HUDEP-2 (cell line): ENCODE data around the gene CRYGB.
"Not testable (repeated sequence)": the region's sequence is repeated elsewhere in the genome, so short reads cannot be mapped to it uniquely, and the experiment has no call there.

Experiments
- DNase-seq, 76 experiments: peaks; one replicate each; lab custom pipeline; 2025; ENCODE audit not compliant: unreplicated experiment in 76 of 76; lab: John Stamatoyannopoulos, UW

CRYGB gene

DNA sequence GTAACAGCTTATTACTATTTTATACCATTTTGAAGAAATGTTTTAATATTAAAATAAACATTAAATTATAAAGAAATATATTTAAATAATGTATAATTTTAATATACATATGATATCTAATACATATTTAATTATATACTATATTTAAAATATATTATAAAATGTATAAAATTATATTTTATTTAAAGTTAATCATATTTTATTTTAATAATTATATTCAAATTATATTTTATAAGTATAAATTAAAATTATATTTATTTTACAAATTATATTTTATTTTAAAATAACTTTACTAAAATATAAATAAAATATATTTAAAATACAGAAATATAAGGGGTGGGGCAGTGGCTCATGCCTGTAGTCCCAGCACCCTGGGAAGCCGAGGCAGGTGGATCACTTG is 23.7 kb downstream of the CRYGB start:
- DNase-seq, result no peak

DNA sequence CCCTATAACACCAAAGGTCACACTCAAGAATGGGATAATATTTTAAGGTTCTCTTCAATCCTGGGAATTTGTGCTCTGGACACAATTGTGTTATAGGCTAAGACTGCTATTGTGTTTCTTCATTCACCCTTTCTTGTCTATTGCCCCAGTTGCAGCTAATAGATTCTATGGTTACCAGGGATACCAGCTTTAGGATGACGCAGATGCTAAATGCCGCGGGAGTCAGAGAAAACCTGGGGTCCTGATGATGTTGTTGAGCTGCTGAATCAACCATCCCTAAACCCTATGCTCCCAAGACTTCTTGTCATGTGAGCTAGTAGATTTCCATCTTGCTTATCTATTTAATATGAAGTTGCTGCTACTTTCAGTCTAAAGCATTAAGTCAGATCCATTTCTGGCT is 27.0 kb downstream of the CRYGB start:
- DNase-seq, result no peak

DNA sequence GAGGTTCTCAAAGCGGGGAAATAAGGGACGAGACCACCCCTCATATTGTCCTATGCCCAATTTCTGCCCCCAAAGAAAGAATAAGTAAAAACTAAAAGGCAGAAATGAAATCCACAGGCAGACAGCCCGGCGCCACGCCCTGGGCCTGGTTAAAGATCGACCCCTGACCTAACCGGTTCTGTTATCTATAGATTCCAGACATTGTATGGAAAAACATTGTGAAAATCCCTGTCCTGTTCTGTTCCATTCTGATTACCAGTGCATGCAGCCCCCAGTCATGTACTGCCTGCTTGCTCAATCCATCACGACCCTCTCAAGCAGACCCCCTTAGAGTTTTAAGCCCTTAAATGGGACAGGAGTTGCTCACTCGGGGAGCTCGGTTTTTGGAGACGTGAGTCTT is 28.6 kb downstream of the CRYGB start:
- DNase-seq, result not testable (repeated sequence)

DNA sequence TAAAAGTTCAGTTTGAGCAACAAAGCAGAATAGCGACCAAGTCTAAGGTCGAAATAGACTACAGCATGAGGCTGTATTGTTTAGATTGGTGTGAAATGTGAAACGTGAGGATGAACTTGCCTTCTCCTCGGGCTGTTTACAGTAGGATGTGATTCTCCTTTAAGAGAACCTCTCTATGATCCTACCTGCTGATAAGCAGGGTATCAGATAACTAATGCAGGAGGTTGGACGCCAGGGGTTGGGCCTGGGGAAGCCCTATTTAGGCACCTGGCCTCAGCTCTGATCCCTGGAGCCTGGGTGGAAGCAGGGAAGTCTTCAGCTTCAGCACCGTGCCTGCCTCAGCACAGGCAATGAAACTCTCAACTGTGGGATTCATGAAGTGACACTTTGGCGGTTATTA is 33.0 kb downstream of the CRYGB start:
- DNase-seq, result no peak

DNA sequence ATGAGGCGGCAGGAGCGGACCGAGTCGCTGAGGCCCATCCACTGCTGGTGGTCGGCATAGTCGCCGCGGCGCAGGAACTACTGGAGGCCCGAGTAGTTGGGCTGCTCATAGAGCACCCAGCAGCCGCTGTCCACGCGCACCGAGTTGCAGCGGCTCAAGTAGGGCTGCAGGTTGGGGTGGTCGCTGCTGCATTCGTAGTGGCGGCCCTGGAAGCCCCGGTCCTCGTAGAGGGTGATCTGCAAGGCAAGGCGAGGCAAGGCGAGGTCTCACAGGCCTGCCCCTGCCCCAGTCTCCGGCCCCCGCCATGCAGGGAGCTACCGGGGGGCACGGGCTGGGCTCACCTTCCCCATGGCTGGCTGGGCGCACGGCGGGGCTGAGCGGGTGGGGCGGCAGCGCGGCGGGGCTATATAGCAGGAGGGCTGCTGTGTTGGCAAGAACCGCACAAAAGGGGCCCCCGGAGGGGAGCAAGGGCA is 33.6 kb downstream of the CRYGB start:
- DNase-seq, result not testable (repeated sequence)

DNA sequence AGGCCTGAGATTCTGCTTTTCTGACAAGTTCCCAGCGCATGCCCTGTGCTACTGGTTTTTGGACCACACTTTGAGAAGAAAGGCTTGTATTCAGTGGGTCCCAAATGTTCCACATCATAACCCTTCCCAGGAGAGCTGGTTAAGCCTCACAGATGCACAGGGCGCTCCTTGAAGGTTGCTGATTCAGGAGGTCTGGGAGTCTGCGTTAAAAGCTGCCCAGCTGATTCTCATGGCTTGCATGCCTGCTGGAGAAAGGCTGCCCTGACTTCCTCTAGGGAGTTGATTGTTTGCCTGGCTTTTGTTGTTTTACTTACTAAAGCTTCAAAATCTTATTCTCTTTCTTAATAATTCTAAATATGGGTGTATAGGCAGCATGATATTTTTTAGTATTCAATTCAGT is 42.3 kb downstream of the CRYGB start:
- DNase-seq, result no peak

DNA sequence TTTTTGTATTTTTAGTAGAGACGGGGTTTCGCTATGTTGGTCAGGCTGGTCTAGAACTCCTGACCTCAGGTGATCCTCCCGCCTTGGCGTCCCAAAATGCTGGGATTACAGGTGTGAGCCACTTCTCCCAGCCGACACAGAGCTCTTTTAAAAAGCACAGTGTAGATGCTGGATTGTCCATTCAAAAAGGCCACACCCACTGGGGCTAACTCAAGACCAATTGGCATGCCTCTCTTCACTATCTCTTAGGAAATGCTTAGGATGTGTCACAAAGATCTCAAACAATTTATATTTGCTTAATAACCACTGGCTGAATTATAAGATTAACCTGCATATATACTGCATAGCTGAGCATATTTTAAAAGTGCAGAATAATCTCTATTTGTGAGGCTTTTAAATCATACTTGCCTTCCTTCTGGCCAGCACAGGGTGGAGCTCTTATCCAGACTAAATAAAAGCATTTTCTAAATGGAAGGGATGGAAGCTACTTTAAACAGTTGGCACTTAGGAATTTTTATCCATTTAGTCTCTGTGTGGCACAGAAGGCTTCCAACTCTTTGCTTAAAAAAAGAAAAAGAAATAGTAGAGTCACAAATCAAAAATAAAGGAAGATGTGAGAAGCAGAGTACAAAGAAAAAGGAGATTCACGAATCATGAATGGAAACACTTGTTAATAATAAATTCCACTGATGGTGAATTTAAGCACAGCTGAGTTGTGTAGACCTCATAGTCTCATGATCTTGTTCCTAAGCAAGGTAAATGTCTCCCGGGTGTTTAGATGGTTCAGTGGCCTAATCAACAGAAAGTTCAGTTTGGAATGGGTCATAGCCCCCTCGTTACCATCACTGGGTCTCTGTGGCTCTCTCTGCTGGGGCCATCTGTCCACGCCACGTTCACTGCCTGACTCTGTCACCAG is 44.0 kb downstream of the CRYGB start:
- no peak for DNase-seq

DNA sequence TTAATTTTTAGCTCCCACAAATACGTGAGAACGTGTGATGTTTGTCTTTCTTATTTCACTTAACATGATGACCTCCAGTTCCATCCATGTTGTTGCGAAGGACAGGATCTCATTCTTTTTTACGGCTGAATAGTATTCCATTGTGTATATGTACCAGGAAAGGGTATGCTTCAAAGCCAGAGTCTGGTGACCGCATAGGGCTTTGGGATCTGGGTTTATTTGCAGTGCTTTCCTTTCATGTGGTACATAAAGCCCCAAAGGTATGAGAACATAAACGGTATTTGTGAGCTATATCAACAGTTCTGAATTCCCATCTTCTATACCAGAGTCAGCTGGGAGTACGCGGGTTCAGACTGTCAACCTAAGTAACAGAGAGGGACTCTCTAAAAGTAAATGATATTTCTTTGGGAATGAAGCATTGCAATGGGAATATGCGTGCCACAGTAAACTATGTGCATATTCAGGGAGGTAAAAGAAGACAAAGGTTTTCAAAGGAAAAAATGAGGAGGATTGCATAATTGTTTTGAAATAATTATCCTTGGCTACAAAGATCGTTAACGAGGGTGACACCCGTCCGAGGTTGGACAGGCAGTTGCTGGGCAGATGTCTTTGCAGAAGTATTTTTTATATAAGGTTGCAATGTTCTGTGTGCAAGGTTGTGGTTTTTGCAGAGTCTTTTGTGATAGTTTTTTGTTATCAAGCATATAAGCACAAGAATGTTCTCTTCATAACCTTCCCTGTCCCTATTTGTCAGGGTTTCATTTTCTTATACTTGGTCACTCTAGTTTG is 46.1 kb downstream of the CRYGB start:
- DNase-seq, result no peak

DNA sequence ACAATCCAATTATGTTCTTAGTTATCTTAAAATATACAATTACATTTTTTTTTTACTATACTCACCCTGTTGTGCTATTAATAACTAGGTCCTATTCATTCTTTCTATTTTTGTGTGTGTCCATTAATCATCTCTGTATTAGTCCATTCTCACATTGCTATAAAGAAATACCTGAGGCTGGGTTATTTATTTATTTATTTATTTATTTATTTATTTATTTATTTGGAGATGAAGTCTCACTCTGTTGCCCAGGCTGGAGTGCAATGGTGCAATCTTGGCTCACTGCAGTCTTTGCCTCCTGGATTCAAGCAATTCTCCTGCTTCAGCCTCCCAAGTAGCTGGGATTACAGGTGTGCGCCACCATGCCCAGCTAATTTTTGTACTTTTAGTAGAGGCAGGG is 47.3 kb downstream of the CRYGB start:
- DNase-seq, result not testable (repeated sequence)

DNA sequence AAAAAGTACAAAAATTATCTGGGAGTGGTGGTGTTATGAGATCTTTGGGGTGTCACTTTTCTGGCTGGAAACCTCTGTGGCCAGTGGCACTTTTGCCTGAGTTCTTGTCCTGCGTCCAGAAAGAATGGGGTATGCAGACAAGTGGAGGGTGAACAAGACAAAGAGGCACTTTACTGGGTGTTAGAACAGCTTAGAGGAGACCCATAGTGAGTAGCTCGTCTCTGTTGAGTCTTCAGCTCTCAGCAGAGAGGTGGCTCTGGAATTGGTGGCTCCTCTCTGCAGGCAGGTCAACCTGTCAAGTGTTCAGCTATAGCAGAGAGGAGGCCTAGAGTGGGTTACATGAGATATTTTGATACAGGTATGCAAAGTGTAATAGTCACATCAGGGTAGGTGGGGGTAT is 47.7 kb downstream of the CRYGB start:
- no peak for DNase-seq

DNA sequence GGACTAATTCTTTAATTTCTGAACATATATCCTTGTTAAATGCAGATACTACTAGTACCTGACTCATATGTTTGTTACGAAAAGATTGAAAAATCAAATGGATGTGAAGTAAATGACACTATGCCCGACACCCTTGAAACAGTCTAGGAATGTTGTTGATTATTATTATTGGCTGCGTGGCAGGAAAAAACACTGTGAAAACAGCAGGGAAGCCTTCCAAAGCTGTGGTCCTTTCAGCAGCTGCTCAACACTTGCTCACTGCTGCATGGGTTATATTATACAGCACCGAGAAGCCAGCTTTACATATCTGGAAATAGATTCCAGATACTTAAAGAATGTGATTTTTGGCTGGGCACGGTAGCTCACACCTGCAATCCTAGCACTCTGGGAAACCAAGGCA is 48.2 kb downstream of the CRYGB start:
- no peak for DNase-seq

DNA sequence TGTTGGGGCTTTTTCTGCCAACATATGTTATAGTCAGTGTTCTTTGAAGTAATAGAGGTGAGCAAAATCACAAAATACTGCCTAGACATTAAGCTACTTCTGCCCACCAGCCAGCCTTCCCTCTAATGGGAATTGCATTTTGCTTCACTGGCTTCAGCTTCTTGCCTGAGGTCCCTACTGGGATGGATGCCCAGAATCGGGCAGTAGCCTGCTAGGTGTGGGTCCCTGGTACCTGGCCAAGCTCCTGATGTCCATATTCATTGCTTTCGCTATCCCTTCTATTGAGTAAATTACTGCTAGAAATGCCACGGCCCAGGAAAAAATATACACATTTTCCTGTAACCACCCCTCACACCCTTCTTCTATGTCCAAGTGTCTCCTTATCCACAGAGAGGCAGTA is 48.6 kb downstream of the CRYGB start:
- no peak for DNase-seq

DNA sequence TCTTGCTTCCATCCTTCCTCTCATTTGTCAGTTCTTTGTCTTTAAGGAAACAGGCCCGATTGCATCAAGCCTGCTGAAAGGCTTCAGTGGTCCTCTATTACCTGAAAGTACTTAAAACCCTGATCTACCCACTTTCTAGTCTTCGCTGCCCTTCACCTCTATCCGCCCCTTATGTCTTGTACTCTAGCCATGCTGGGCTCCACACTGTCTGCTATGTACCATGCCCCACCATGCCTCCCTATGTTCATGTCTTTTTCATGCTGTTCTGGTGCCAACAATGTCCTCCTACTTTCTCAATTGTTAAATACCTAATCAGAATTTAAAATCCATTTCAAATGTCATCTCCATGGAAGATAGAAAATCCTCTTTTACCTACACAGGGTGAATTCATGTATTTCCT is 49.9 kb downstream of the CRYGB start:
- no peak for DNase-seq

DNA sequence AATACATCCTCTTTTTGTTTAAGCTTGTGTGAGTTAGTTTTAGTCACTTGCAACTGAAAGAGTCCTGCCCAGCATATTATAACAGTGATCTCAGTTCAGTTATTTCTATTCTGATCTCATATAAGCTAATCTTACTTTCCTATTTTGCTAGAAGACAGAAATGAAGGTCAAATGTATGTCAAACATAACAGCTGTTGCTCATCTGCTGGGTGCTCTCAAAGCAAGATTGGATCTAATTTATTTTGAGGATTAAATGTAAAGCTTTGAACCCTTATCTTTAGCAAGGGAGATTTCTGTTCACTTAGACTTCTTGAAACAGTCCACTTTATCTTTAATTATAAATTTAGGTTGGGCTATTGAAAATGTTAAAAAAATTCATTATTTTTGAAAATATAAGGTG is 52.8 kb downstream of the CRYGB start:
- no peak for DNase-seq
